HCT116 (cell line): Measurements from ENCODE around the gene UBE2G2. TPM values are rescaled to one million over a fixed set of nuclear protein-coding genes. Genes with fewer than 3 reads are reported as not detected.

Experiments used
- ATAC-seq: fragments of 200-7000 bp; cut with Tn5 transposase; 2 replicates; pipeline ENCODE4 v1.9.1; 2020; ENCODE audit warnings: mild to moderate bottlenecking, moderate library complexity
- BruUV-seq: library from RNA; stranded (reverse); fragments of 400-500 nt; replicated peaks from 2 replicates; lab custom pipeline; 2021; lab: Mats Ljungman, UMichigan
- CTCF ChIA-PET: fragments of 300-600 bp; sonication (Branson Sonifier 250); formaldehyde crosslinking; loops from one replicate; lab custom pipeline; 2021; ENCODE audit warnings: antibody characterized with exemption; lab: Charles Lee
- POLR2A ChIA-PET: fragments of 300-600, 350-600 bp; sonication (Branson Sonifier 250); formaldehyde crosslinking; loops from one replicate; lab custom pipeline; 2021; ENCODE audit warnings: antibody characterized with exemption; lab: Charles Lee
- RAD21 ChIA-PET, 2 experiments: fragments of 300-600 bp; sonication (Branson Sonifier 250); formaldehyde crosslinking; loops; one replicate each; lab custom pipeline; 2023; ENCODE audit warnings: low total read pairs in 2 of 2; ENCODE audit not compliant: uncharacterized antibody in 2 of 2, unreplicated experiment in 2 of 2, low non-redundant PET in 1 of 2; lab: Charles Lee
- DNase-seq: peaks from one replicate; pipeline ENCODE4 v3.0.0-alpha.2; 2010; ENCODE audit warnings: low read depth, low spot score
- H2AFZ ChIP-seq: fragments of 200-600 bp; shearing (Covaris generic), sonication (generic); 2 replicates; pipeline ENCODE4 v1.6.1; 2017; ENCODE audit warnings: low read depth, mixed run types, mixed read lengths, antibody characterized with exemption, low read length; ENCODE audit not compliant: poor library complexity, severe bottlenecking
- H3K27ac ChIP-seq: 2 replicates; pipeline ENCODE4 v1.5.1; 2012; ENCODE audit warnings: low read depth, low read length
- H3K27me3 ChIP-seq: fragments of 200-600 bp; sonication (generic); 2 replicates; pipeline ENCODE4 v1.6.1; 2016; ENCODE audit warnings: mixed run types, low read length, mixed read lengths; ENCODE audit not compliant: insufficient read depth
- H3K36me3 ChIP-seq, 2 experiments: fragments of 200-500 bp in 1 of 2; fragments of 200-600 bp in 1 of 2; sonication (Bioruptor generic) in 1 of 2; sonication (generic) in 1 of 2; 2 replicates each; pipeline versions ENCODE4 v1.5.1 to v1.6.1; 2014 to 2016; ENCODE audit warnings: low read length in 2 of 2, inconsistent platforms in 1 of 2, mixed read lengths in 1 of 2, mixed run types in 1 of 2; ENCODE audit not compliant: insufficient read depth in 2 of 2, control insufficient read depth in 1 of 2
- H3K4me1 ChIP-seq, 2 experiments: fragments of 200-600 bp in 1 of 2; sonication (generic) in 1 of 2; 2 replicates each; pipeline versions ENCODE4 v1.5.1 to v1.6.1; 2012 to 2017; ENCODE audit warnings: low read length in 2 of 2, inconsistent platforms in 1 of 2, mild to moderate bottlenecking in 1 of 2, mixed read lengths in 1 of 2, mixed run types in 1 of 2, moderate library complexity in 1 of 2; ENCODE audit not compliant: insufficient read depth in 2 of 2, control insufficient read depth in 1 of 2
- H3K4me2 ChIP-seq: fragments of 200-600 bp; sonication (generic); 2 replicates; pipeline ENCODE4 v1.6.1; 2017; ENCODE audit warnings: mixed run types, low read length, mixed read lengths
- H3K4me3 ChIP-seq, 2 experiments: fragments of 200-600 bp in 1 of 2; sonication (generic) in 1 of 2; replicated peaks in 1 of 2; 2 replicates each; pipeline ENCODE4 v1.5.1; 2011 to 2016; ENCODE audit warnings: low read length in 2 of 2, control low read depth in 1 of 2, low read depth in 1 of 2, mild to moderate bottlenecking in 1 of 2, mixed read lengths in 1 of 2, mixed run types in 1 of 2
- H3K79me2 ChIP-seq: fragments of 200-600 bp; sonication (generic); 2 replicates; pipeline ENCODE4 v1.6.1; 2017; ENCODE audit warnings: mild to moderate bottlenecking, mixed run types, low read length, moderate library complexity, mixed read lengths; ENCODE audit not compliant: insufficient read depth
- H3K9ac ChIP-seq: fragments of 200-600 bp; sonication (generic); 2 replicates; pipeline ENCODE4 v1.6.1; 2016; ENCODE audit warnings: low read length, mixed read lengths
- H3K9me2 ChIP-seq: fragments of 200-600 bp; sonication (generic), shearing (Covaris generic); 2 replicates; pipeline ENCODE4 v1.6.1; 2017; ENCODE audit warnings: mixed run types, mild to moderate bottlenecking, moderate library complexity; ENCODE audit not compliant: insufficient read depth
- H3K9me3 ChIP-seq, 2 experiments: fragments of 200-500 bp in 1 of 2; fragments of 200-600 bp in 1 of 2; sonication (Bioruptor generic) in 1 of 2; sonication (generic) in 1 of 2; 2 replicates each; pipeline ENCODE4 v1.6.1; 2014 to 2017; ENCODE audit warnings: low read length in 2 of 2, mixed read lengths in 2 of 2, inconsistent platforms in 1 of 2, low read depth in 1 of 2, mild to moderate bottlenecking in 1 of 2, mixed run types in 1 of 2, moderate library complexity in 1 of 2; ENCODE audit not compliant: control insufficient read depth in 1 of 2, insufficient read depth in 1 of 2
- H4K20me1 ChIP-seq: fragments of 200-600 bp; sonication (generic), shearing (Covaris generic); 2 replicates; pipeline ENCODE4 v1.6.1; 2017; ENCODE audit warnings: mixed run types, mild to moderate bottlenecking, moderate library complexity; ENCODE audit not compliant: insufficient read depth
- CBX3 ChIP-seq: IDR thresholded peaks from 2 replicates; pipeline ENCODE4 v1.6.1; 2012; ENCODE audit warnings: low read depth
- CTCF ChIP-seq, 3 experiments: fragments of 200-600 bp in 1 of 3; sonication (generic) in 1 of 3; IDR thresholded peaks in 2 of 3; conservative IDR thresholded peaks in 1 of 3; 2 replicates each; pipeline ENCODE4 v1.5.1; 2012 to 2017; ENCODE audit warnings: low read depth in 2 of 3, low read length in 2 of 3, antibody characterized with exemption in 1 of 3, borderline replicate concordance in 1 of 3, control low read depth in 1 of 3, mild to moderate bottlenecking in 1 of 3, mixed read lengths in 1 of 3, mixed run types in 1 of 3, moderate library complexity in 1 of 3; ENCODE audit not compliant: insufficient read depth in 1 of 3
- EGR1 ChIP-seq: IDR thresholded peaks from 2 replicates; pipeline ENCODE4 v1.6.1; 2012; ENCODE audit warnings: low read depth
- EZH2phosphoT487 ChIP-seq: fragments of 200-600 bp; IDR thresholded peaks from 2 replicates; pipeline ENCODE4 v1.6.1; 2018; ENCODE audit warnings: antibody characterized with exemption, borderline replicate concordance
- FOSL1 ChIP-seq: IDR thresholded peaks from 2 replicates; pipeline ENCODE4 v1.6.1; 2012; ENCODE audit warnings: low read depth
- JUND ChIP-seq: IDR thresholded peaks from 2 replicates; pipeline ENCODE4 v1.6.1; 2012
- MAX ChIP-seq: IDR thresholded peaks from 2 replicates; pipeline ENCODE4 v1.6.1; 2012
- REST ChIP-seq: IDR thresholded peaks from 2 replicates; pipeline ENCODE4 v1.6.1; 2012; ENCODE audit warnings: low read depth
- SIN3A ChIP-seq: IDR thresholded peaks from 2 replicates; pipeline ENCODE4 v1.6.1; 2012; ENCODE audit warnings: low read depth
- SP1 ChIP-seq: IDR thresholded peaks from 2 replicates; pipeline ENCODE4 v1.6.1; 2012; ENCODE audit warnings: low read depth
- SRF ChIP-seq: IDR thresholded peaks from 2 replicates; pipeline ENCODE4 v1.6.1; 2012; ENCODE audit warnings: low read depth
- YY1 ChIP-seq: IDR thresholded peaks from 2 replicates; pipeline ENCODE4 v1.6.1; 2011; ENCODE audit warnings: low read length, low read depth, moderate library complexity, mild to moderate bottlenecking; ENCODE audit not compliant: insufficient replicate concordance; ENCODE audit errors: extremely low read depth
- ZBTB33 ChIP-seq: IDR thresholded peaks from 2 replicates; pipeline ENCODE4 v1.6.1; 2011; ENCODE audit warnings: mild to moderate bottlenecking, low read length, moderate library complexity; ENCODE audit not compliant: insufficient replicate concordance; ENCODE audit errors: extremely low read depth
- ZFX ChIP-seq: fragments of 450-650 bp; IDR thresholded peaks from 2 replicates; pipeline ENCODE4 v1.6.1; 2017
- intact Hi-C: fragments of 100-400 bp; cut with micrococcal nuclease; formaldehyde crosslinking; loops from 2 replicates; pipeline ENCODE4 v1.10.0; 2022
- total RNA-seq: library from RNA; stranded (reverse); gene quantifications from one replicate; pipeline ENCODE4 v1.2.1, GENCODE V29; 2021; ENCODE audit not compliant: unreplicated experiment

The UBE2G2 gene
- total RNA-seq, 1 experiment from 2014 or later, result 86.5 TPM

- TF ChIP-seq REST, result no peak
- no peak for TF ChIP-seq CBX3
These were observed 37.0 kb downstream of the UBE2G2 start (continued) for GRCh38 chr21:44764319-44765230.

- H3K9me3 ChIP-seq, result no peaks in the 10 kb centered on the region
- intact Hi-C loops, result no loop called here
- H4K20me1 ChIP-seq, result no peaks in the 10 kb centered on the region
- H3K4me2 ChIP-seq, result no peak overlapping the region
- H3K27ac ChIP-seq, result no peak overlapping the region; the same call in 1 of the 2 replicates
- TF ChIP-seq EZH2phosphoT487 (no peak), SIN3A (no peak), FOSL1 (no peak), YY1 (no peak), CTCF (IDR thresholded peaks at IDR 0.05 in 2 of 3, conservative IDR thresholded peaks at IDR 0.05 in 1 of 3; ENCODE audit: borderline replicate concordance in 1 of 3, insufficient read depth in 1 of 3, low read depth in 2 of 3, low read length in 2 of 3) (no peak), EGR1 (no peak), MAX (no peak), JUND (no peak), SP1 (no peak), SRF (no peak), ZBTB33 (no peak), ZFX (no peak), CBX3 (no peak)
- H3K9me2 ChIP-seq, result no peaks in the 10 kb centered on the region
- H3K79me2 ChIP-seq, result no peaks in the 10 kb centered on the region
- RAD21 ChIA-PET, result no interaction called here
- peaks cover 5 to 20% of the 10 kb centered on the region in 2 experiments; a peak in 3 of 4 replicates for H3K4me1 ChIP-seq
- ATAC-seq (no peak), DNase-seq (no peak)
- BruUV-seq, result no TSS peak
- CTCF ChIA-PET, result no interaction called here
- H3K4me3 ChIP-seq, result no peak overlapping the region
- no peaks in the 10 kb centered on the region for H3K27me3 ChIP-seq
- no peaks in the 10 kb centered on the region for H3K36me3 ChIP-seq
- no peak overlapping the region for H3K9ac ChIP-seq
- H2AFZ ChIP-seq, result no peak overlapping the region
- POLR2A ChIA-PET, result no interaction called here
These were observed 37.9 kb downstream of the UBE2G2 start for GRCh38 chr21:44763451-44764318.
